Measurements from ENCODE around the gene FOXP3.

The FOXP3 gene

GRCh38 chrX:49291615-49292337 lies 27.3 kb upstream of the FOXP3 start:
- no peaks in the 10 kb centered on the region for H3K36me3 ChIP-seq (ENCODE audit: control insufficient read depth in 2 of 2, insufficient read depth in 2 of 2, low read length in 2 of 2)
- H3K27ac ChIP-seq (ENCODE audit: low read length) = no peak overlapping the region
- H3K4me1 ChIP-seq (ENCODE audit: control insufficient read depth, insufficient read depth, low read length) = peaks cover 5% of the 10 kb centered on the region
- H3K27me3 ChIP-seq (ENCODE audit: control insufficient read depth in 1 of 2, insufficient read depth in 2 of 2, low read length in 2 of 2) = peaks cover 0 to 2% of the 10 kb centered on the region in 2 donors
- H3K4me3 ChIP-seq (ENCODE audit: low read length in 2 of 2) = no peak overlapping the region
- H3K9me3 ChIP-seq (ENCODE audit: control insufficient read depth in 2 of 2, low read length in 2 of 2) = no peaks in the 10 kb centered on the region
- H3K9ac ChIP-seq (ENCODE audit: low read length in 2 of 2) = no peak overlapping the region

- Histone ChIP-seq H3K27ac (ENCODE audit: low read length) (no peak overlapping the region), H3K9ac (ENCODE audit: low read length in 2 of 2) (no peak overlapping the region), H3K36me3 (ENCODE audit: control insufficient read depth in 2 of 2, insufficient read depth in 2 of 2, low read length in 2 of 2) (no peaks in the 10 kb centered on the region), H3K4me3 (ENCODE audit: low read length in 2 of 2) (no peak overlapping the region), H3K27me3 (ENCODE audit: control insufficient read depth in 1 of 2, insufficient read depth in 2 of 2, low read length in 2 of 2) (peaks cover 0 to 6% of the 10 kb centered on the region in 2 donors), H3K4me1 (ENCODE audit: control insufficient read depth, insufficient read depth, low read length) (peaks cover 5% of the 10 kb centered on the region), H3K9me3 (ENCODE audit: control insufficient read depth in 2 of 2, low read length in 2 of 2) (no peaks in the 10 kb centered on the region)
These were observed 25.7 kb upstream of the FOXP3 start for GRCh38 chrX:49290215-49290614.

GRCh38 chrX:49287665-49288064 lies 23.2 kb upstream of the FOXP3 start:
- no peak overlapping the region for H3K4me3 ChIP-seq (ENCODE audit: low read length in 2 of 2)
- peaks cover 0 to 6% of the 10 kb centered on the region in 2 donors for H3K27me3 ChIP-seq (ENCODE audit: control insufficient read depth in 1 of 2, insufficient read depth in 2 of 2, low read length in 2 of 2)
- no peak overlapping the region for H3K27ac ChIP-seq (ENCODE audit: low read length)
- H3K36me3 ChIP-seq (ENCODE audit: control insufficient read depth in 2 of 2, insufficient read depth in 2 of 2, low read length in 2 of 2) = no peaks in the 10 kb centered on the region
- H3K4me1 ChIP-seq (ENCODE audit: control insufficient read depth, insufficient read depth, low read length) = peaks cover 5% of the 10 kb centered on the region
- H3K9me3 ChIP-seq (ENCODE audit: control insufficient read depth in 2 of 2, low read length in 2 of 2) = no peaks in the 10 kb centered on the region
- no peak overlapping the region for H3K9ac ChIP-seq (ENCODE audit: low read length in 2 of 2)

- no peak overlapping the region for H3K9ac ChIP-seq (ENCODE audit: low read length in 2 of 2)
- no peaks in the 10 kb centered on the region for H3K4me1 ChIP-seq (ENCODE audit: control insufficient read depth, insufficient read depth, low read length)
- no peaks in the 10 kb centered on the region for H3K9me3 ChIP-seq (ENCODE audit: control insufficient read depth in 2 of 2, low read length in 2 of 2)
- H3K4me3 ChIP-seq (ENCODE audit: low read length in 2 of 2) = no peak overlapping the region
- peaks cover 0 to 4% of the 10 kb centered on the region in 2 donors for H3K27me3 ChIP-seq (ENCODE audit: control insufficient read depth in 1 of 2, insufficient read depth in 2 of 2, low read length in 2 of 2)
- no peaks in the 10 kb centered on the region for H3K36me3 ChIP-seq (ENCODE audit: control insufficient read depth in 2 of 2, insufficient read depth in 2 of 2, low read length in 2 of 2)
- H3K27ac ChIP-seq (ENCODE audit: low read length) = no peak overlapping the region
These were observed 22.1 kb upstream of the FOXP3 start for GRCh38 chrX:49286581-49286980.

- Histone ChIP-seq H3K9me3 (ENCODE audit: control insufficient read depth in 2 of 2, low read length in 2 of 2) (no peaks in the 10 kb centered on the region), H3K27ac (ENCODE audit: low read length) (no peak overlapping the region), H3K27me3 (ENCODE audit: control insufficient read depth in 1 of 2, insufficient read depth in 2 of 2, low read length in 2 of 2) (peaks cover 0 to 4% of the 10 kb centered on the region in 2 donors), H3K9ac (ENCODE audit: low read length in 2 of 2) (no peak overlapping the region), H3K36me3 (ENCODE audit: control insufficient read depth in 2 of 2, insufficient read depth in 2 of 2, low read length in 2 of 2) (no peaks in the 10 kb centered on the region), H3K4me3 (ENCODE audit: low read length in 2 of 2) (no peak overlapping the region), H3K4me1 (ENCODE audit: control insufficient read depth, insufficient read depth, low read length) (no peaks in the 10 kb centered on the region)
These were observed 21.6 kb upstream of the FOXP3 start for GRCh38 chrX:49286136-49286535.

GRCh38 chrX:49284212-49284611 lies 19.7 kb upstream of the FOXP3 start:
- Histone ChIP-seq H3K4me3 (ENCODE audit: low read length in 2 of 2) (no peak overlapping the region), H3K36me3 (ENCODE audit: control insufficient read depth in 2 of 2, insufficient read depth in 2 of 2, low read length in 2 of 2) (no peaks in the 10 kb centered on the region), H3K4me1 (ENCODE audit: control insufficient read depth, insufficient read depth, low read length) (no peaks in the 10 kb centered on the region), H3K9ac (ENCODE audit: low read length in 2 of 2) (no peak overlapping the region), H3K27me3 (ENCODE audit: control insufficient read depth in 1 of 2, insufficient read depth in 2 of 2, low read length in 2 of 2) (peaks cover 0 to 4% of the 10 kb centered on the region in 2 donors), H3K9me3 (ENCODE audit: control insufficient read depth in 2 of 2, low read length in 2 of 2) (no peaks in the 10 kb centered on the region), H3K27ac (ENCODE audit: low read length) (no peak overlapping the region)

- Histone ChIP-seq H3K27me3 (ENCODE audit: control insufficient read depth in 1 of 2, insufficient read depth in 2 of 2, low read length in 2 of 2) (peaks cover 0 to 4% of the 10 kb centered on the region in 2 donors), H3K9ac (ENCODE audit: low read length in 2 of 2) (peak overlapping the region in 1 of 2 donors; percentile 22), H3K36me3 (ENCODE audit: control insufficient read depth in 2 of 2, insufficient read depth in 2 of 2, low read length in 2 of 2) (no peaks in the 10 kb centered on the region), H3K4me3 (ENCODE audit: low read length in 2 of 2) (no peak overlapping the region), H3K9me3 (ENCODE audit: control insufficient read depth in 2 of 2, low read length in 2 of 2) (no peaks in the 10 kb centered on the region), H3K27ac (ENCODE audit: low read length) (no peak overlapping the region), H3K4me1 (ENCODE audit: control insufficient read depth, insufficient read depth, low read length) (no peaks in the 10 kb centered on the region)
These were observed 18.1 kb upstream of the FOXP3 start for GRCh38 chrX:49282647-49283011.

GRCh38 chrX:49278081-49278480 lies 13.6 kb upstream of the FOXP3 start:
- Histone ChIP-seq H3K36me3 (ENCODE audit: control insufficient read depth in 2 of 2, insufficient read depth in 2 of 2, low read length in 2 of 2) (no peaks in the 10 kb centered on the region), H3K27me3 (ENCODE audit: control insufficient read depth in 1 of 2, insufficient read depth in 2 of 2, low read length in 2 of 2) (peaks cover 0 to 5% of the 10 kb centered on the region in 2 donors), H3K4me3 (ENCODE audit: low read length in 2 of 2) (no peak overlapping the region), H3K27ac (ENCODE audit: low read length) (no peak overlapping the region), H3K4me1 (ENCODE audit: control insufficient read depth, insufficient read depth, low read length) (peaks cover 10% of the 10 kb centered on the region), H3K9me3 (ENCODE audit: control insufficient read depth in 2 of 2, low read length in 2 of 2) (no peaks in the 10 kb centered on the region), H3K9ac (ENCODE audit: low read length in 2 of 2) (no peak overlapping the region)

- no peaks in the 10 kb centered on the region for H3K36me3 ChIP-seq (ENCODE audit: control insufficient read depth in 2 of 2, insufficient read depth in 2 of 2, low read length in 2 of 2)
- no peak overlapping the region for H3K27ac ChIP-seq (ENCODE audit: low read length)
- no peak overlapping the region for H3K9ac ChIP-seq (ENCODE audit: low read length in 2 of 2)
These were observed 13.0 kb upstream of the FOXP3 start for GRCh38 chrX:49277535-49277830.

GRCh38 chrX:49276671-49277534 lies 12.4 kb upstream of the FOXP3 start:
- H3K9me3 ChIP-seq (ENCODE audit: control insufficient read depth in 2 of 2, low read length in 2 of 2) = no peaks in the 10 kb centered on the region
- peaks cover 20% of the 10 kb centered on the region for H3K4me1 ChIP-seq (ENCODE audit: control insufficient read depth, insufficient read depth, low read length)
- no peak overlapping the region for H3K9ac ChIP-seq (ENCODE audit: low read length in 2 of 2)
- H3K4me3 ChIP-seq (ENCODE audit: low read length in 2 of 2) = no peak overlapping the region
- H3K36me3 ChIP-seq (ENCODE audit: control insufficient read depth in 2 of 2, insufficient read depth in 2 of 2, low read length in 2 of 2) = no peaks in the 10 kb centered on the region
- H3K27me3 ChIP-seq (ENCODE audit: control insufficient read depth in 1 of 2, insufficient read depth in 2 of 2, low read length in 2 of 2) = peaks cover 0 to 7% of the 10 kb centered on the region in 2 donors
- H3K27ac ChIP-seq (ENCODE audit: low read length) = no peak overlapping the region

More at GRCh38 chrX:49277535-49277830, 13.0 kb upstream of the FOXP3 start:
- Histone ChIP-seq H3K9me3 (ENCODE audit: control insufficient read depth in 2 of 2, low read length in 2 of 2) (no peaks in the 10 kb centered on the region), H3K27me3 (ENCODE audit: control insufficient read depth in 1 of 2, insufficient read depth in 2 of 2, low read length in 2 of 2) (peaks cover 0 to 5% of the 10 kb centered on the region in 2 donors), H3K4me1 (ENCODE audit: control insufficient read depth, insufficient read depth, low read length) (peaks cover 15% of the 10 kb centered on the region), H3K4me3 (ENCODE audit: low read length in 2 of 2) (no peak overlapping the region)

- Histone ChIP-seq H3K9me3 (ENCODE audit: control insufficient read depth in 2 of 2, low read length in 2 of 2) (no peaks in the 10 kb centered on the region), H3K27ac (ENCODE audit: low read length) (peak overlapping the region; percentile 24), H3K4me1 (ENCODE audit: control insufficient read depth, insufficient read depth, low read length) (peaks cover 25% of the 10 kb centered on the region), H3K36me3 (ENCODE audit: control insufficient read depth in 2 of 2, insufficient read depth in 2 of 2, low read length in 2 of 2) (no peaks in the 10 kb centered on the region), H3K9ac (ENCODE audit: low read length in 2 of 2) (no peak overlapping the region), H3K27me3 (ENCODE audit: control insufficient read depth in 1 of 2, insufficient read depth in 2 of 2, low read length in 2 of 2) (peaks cover 0 to 7% of the 10 kb centered on the region in 2 donors), H3K4me3 (ENCODE audit: low read length in 2 of 2) (no peak overlapping the region)
These were observed 11.7 kb upstream of the FOXP3 start for GRCh38 chrX:49276207-49276606.

Measured in stomach smooth muscle (tissue), 2 donors.